A549 (cell line): ENCODE data around the gene SKI. TPM values are rescaled to one million over a fixed set of nuclear protein-coding genes. Genes with fewer than 3 reads are reported as not detected.

Experiments used
- ATAC-seq, 2 experiments: fragments of 200-7000 bp in 1 of 2; fragments of >200 bp in 1 of 2; cut with Nextera tagmentation in 1 of 2; cut with Tn5 transposase in 1 of 2; 3 replicates each; pipeline versions ENCODE4 v1.8.0 to v1.9.1; 2018 to 2020; ENCODE audit warnings: mild to moderate bottlenecking in 1 of 2, moderate library complexity in 1 of 2
- CTCF ChIA-PET: fragments of 300-600 bp; sonication (Branson Sonifier 250); formaldehyde crosslinking; extraction: SDS; loops from one replicate; lab custom pipeline; 2021; ENCODE audit warnings: antibody characterized with exemption, inconsistent platforms; lab: Yijun Ruan, JAX
- POLR2A ChIA-PET: fragments of 350-600 bp; formaldehyde crosslinking; extraction: SDS; loops from one replicate; lab custom pipeline; 2021; ENCODE audit warnings: antibody characterized with exemption, inconsistent platforms; lab: Yijun Ruan, JAX
- DNase-seq, 2 experiments: peaks; one replicate each; pipeline versions ENCODE4 v3.0.0 to v3.0.0-alpha.2; 2011 to 2016; ENCODE audit warnings: low read depth in 1 of 2, low spot score in 1 of 2
- FAIRE-seq: peaks from 2 replicates; lab custom pipeline; 2011; peaks lifted over from hg19 to GRCh38; lab: Jason Lieb, UNC
- H3K27ac ChIP-seq, 2 experiments: fragments of >200 bp; sonication (Bioruptor Twin); formaldehyde crosslinking; 3 replicates each; pipeline ENCODE4 v1.5.1; 2016 to 2017
- H3K4me1 ChIP-seq: fragments of >200 bp; sonication (Bioruptor Twin); formaldehyde crosslinking; 3 replicates; pipeline ENCODE4 v1.6.1; 2016
- H3K4me2 ChIP-seq: fragments of >200 bp; sonication (Bioruptor Twin); formaldehyde crosslinking; 3 replicates; pipeline ENCODE4 v1.6.1; 2016
- H3K4me3 ChIP-seq: fragments of >200 bp; sonication (Bioruptor Twin); formaldehyde crosslinking; 3 replicates; pipeline ENCODE4 v1.5.1; 2016
- H3K9me3 ChIP-seq: fragments of >200 bp; sonication (Bioruptor Twin); formaldehyde crosslinking; 3 replicates; pipeline ENCODE4 v1.6.1; 2016
- BHLHE40 ChIP-seq: IDR thresholded peaks from 2 replicates; pipeline ENCODE4 v1.6.1; 2012; ENCODE audit warnings: low read depth, low read length, inconsistent platforms
- CBX8 ChIP-seq: fragments of 200-600 bp; sonication (generic); IDR thresholded peaks from 2 replicates; pipeline ENCODE4 v1.6.1; 2016
- CEBPB ChIP-seq, 2 experiments: fragments of >200 bp in 1 of 2; sonication (Bioruptor Twin) in 1 of 2; formaldehyde crosslinking in 1 of 2; IDR thresholded peaks; 2 replicates each; pipeline ENCODE4 v1.6.1; 2012 to 2016
- EHF ChIP-seq: fragments of 250-450 bp; sonication (Bioruptor Pico); IDR thresholded peaks from 2 replicates; pipeline ENCODE4 v1.5.0; 2020; ENCODE audit warnings: mild to moderate bottlenecking
- ELK1 ChIP-seq: fragments of 150-350 bp; IDR thresholded peaks from 2 replicates; pipeline ENCODE4 v1.6.1; 2014; ENCODE audit warnings: low read depth, mild to moderate bottlenecking, low read length
- EP300 ChIP-seq, 2 experiments: fragments of >200 bp; sonication (Bioruptor Twin); formaldehyde crosslinking; IDR thresholded peaks; 2 replicates in 1 of 2; 3 replicates in 1 of 2; pipeline ENCODE4 v1.6.1; 2016 to 2017
- ESRRA ChIP-seq: fragments of 150-350 bp; IDR thresholded peaks from 2 replicates; pipeline ENCODE4 v1.6.1; 2014; ENCODE audit warnings: mild to moderate bottlenecking, low read length, borderline replicate concordance
- FOSL2 ChIP-seq, 2 experiments: fragments of 450-650 bp in 1 of 2; fragments of >200 bp in 1 of 2; sonication (Bioruptor Twin) in 1 of 2; formaldehyde crosslinking; IDR thresholded peaks; 2 replicates each; pipeline versions ENCODE4 v1.5.0 to v1.6.1; 2016 to 2020; ENCODE audit warnings: mild to moderate bottlenecking in 1 of 2, moderate library complexity in 1 of 2
- HES2 ChIP-seq: fragments of >200 bp; sonication (Bioruptor Twin); formaldehyde crosslinking; IDR thresholded peaks from 2 replicates; pipeline ENCODE4 v1.6.1; 2016
- HEYL ChIP-seq: fragments of 250-450 bp; sonication (Bioruptor Pico); IDR thresholded peaks from 2 replicates; pipeline ENCODE4 v1.8.0; 2021; ENCODE audit warnings: mild to moderate bottlenecking, moderate library complexity
- HOXA7 ChIP-seq: fragments of 250-450 bp; sonication (Bioruptor Pico); IDR thresholded peaks from 2 replicates; pipeline ENCODE4 v1.5.0; 2020; ENCODE audit warnings: mild to moderate bottlenecking, moderate library complexity
- HOXB13 ChIP-seq: fragments of 250-450 bp; sonication (Bioruptor Pico); IDR thresholded peaks from 2 replicates; pipeline ENCODE4 v1.5.0; 2020; ENCODE audit warnings: low read depth, mild to moderate bottlenecking, moderate library complexity
- HOXB5 ChIP-seq: fragments of 250-450 bp; sonication (Bioruptor Pico); IDR thresholded peaks from 2 replicates; pipeline ENCODE4 v1.5.0; 2020; ENCODE audit warnings: mild to moderate bottlenecking, moderate library complexity
- JUN ChIP-seq, 2 experiments: fragments of >200 bp; sonication (Bioruptor Twin); formaldehyde crosslinking; IDR thresholded peaks; 2 replicates in 1 of 2; 3 replicates in 1 of 2; pipeline ENCODE4 v1.6.1; 2016 to 2017
- KDM1A ChIP-seq: fragments of 200-600 bp; sonication (generic); IDR thresholded peaks from 2 replicates; pipeline ENCODE4 v1.6.1; 2016; ENCODE audit warnings: low read depth, mild to moderate bottlenecking
- MAX ChIP-seq: IDR thresholded peaks from 2 replicates; pipeline ENCODE4 v1.6.1; 2012
- MYC ChIP-seq: IDR thresholded peaks from 2 replicates; pipeline ENCODE4 v1.6.1; 2012; ENCODE audit warnings: mild to moderate bottlenecking, inconsistent platforms, low read length, improper control_type of control experiment, borderline replicate concordance
- NFE2L2 ChIP-seq: fragments of 150-350 bp; conservative IDR thresholded peaks from 2 replicates; pipeline ENCODE4 v1.6.1; 2014; ENCODE audit warnings: low read length
- NPAS2 ChIP-seq: fragments of 250-450 bp; sonication (Bioruptor Pico); IDR thresholded peaks from 2 replicates; pipeline ENCODE4 v1.8.0; 2022; ENCODE audit warnings: mild to moderate bottlenecking, moderate library complexity, borderline replicate concordance
- NR3C1 ChIP-seq: fragments of >200 bp; sonication (Bioruptor Twin); formaldehyde crosslinking; IDR thresholded peaks from 3 replicates; pipeline ENCODE4 v1.6.1; 2017
- POLR2A ChIP-seq: IDR thresholded peaks from 2 replicates; pipeline ENCODE4 v1.6.1; 2012; ENCODE audit warnings: mild to moderate bottlenecking, low read length
- RFX5 ChIP-seq: fragments of 450-650 bp; IDR thresholded peaks from 2 replicates; pipeline ENCODE4 v1.7.1; 2014; ENCODE audit warnings: antibody characterized with exemption, mild to moderate bottlenecking, moderate library complexity
- RNF2 ChIP-seq: fragments of 200-600 bp; sonication (generic); IDR thresholded peaks from 2 replicates; pipeline ENCODE4 v1.6.1; 2016; ENCODE audit warnings: low read depth, mild to moderate bottlenecking, antibody characterized with exemption, moderate library complexity, borderline replicate concordance
- SMC3 ChIP-seq: fragments of >200 bp; sonication (Bioruptor Twin); formaldehyde crosslinking; IDR thresholded peaks from 3 replicates; pipeline ENCODE4 v1.6.1; 2018; ENCODE audit warnings: inconsistent platforms
- SREBF2 ChIP-seq: fragments of 450-650 bp; IDR thresholded peaks from 2 replicates; pipeline ENCODE4 v1.6.1; 2014; ENCODE audit warnings: mild to moderate bottlenecking, moderate library complexity
- TP53 ChIP-seq: fragments of 250-450 bp; sonication (Bioruptor Pico); IDR thresholded peaks from 2 replicates; pipeline ENCODE4 v1.5.0; 2021; ENCODE audit warnings: mild to moderate bottlenecking, moderate library complexity
- USF2 ChIP-seq: fragments of 450-650 bp; IDR thresholded peaks from 2 replicates; pipeline ENCODE4 v1.6.1; 2014; ENCODE audit warnings: antibody characterized with exemption
- ZSCAN20 ChIP-seq: fragments of 250-450 bp; sonication (Bioruptor Pico); IDR thresholded peaks from 2 replicates; pipeline ENCODE4 v1.8.0; 2022; ENCODE audit warnings: mild to moderate bottlenecking, moderate library complexity
- WGBS: methylation state at CpG from one replicate; pipeline ENCODE4 v1.1.6; 2017; ENCODE audit errors: missing lambda C conversion rate; 5-methylcytosine and 5-hydroxymethylcytosine counted together
- polyA plus RNA-seq, 4 experiments: library from polyadenylated mRNA; depleted of rRNA in 3 of 4; stranded (reverse); fragments of >200 nt; fragmentation: RNase III in 1 of 4; extraction: RNeasy Plus Mini Kit Qiagen cat#74134 plus additional on column Dnase treatment in 1 of 4; gene quantifications; 2 replicates in 3 of 4; 3 replicates in 1 of 4; pipeline ENCODE4 v1.2.3, GENCODE V29; 2011 to 2017
- TF ChIP-seq, protein P1 (sequence below): fragments of >200 bp; sonication (Bioruptor Twin); formaldehyde crosslinking; IDR thresholded peaks from 3 replicates; pipeline ENCODE4 v1.5.1; 2016

Gene SKI
- polyA plus RNA-seq, 2 of the 4 experiments (the other 2 are of a cell fraction): 2.8 to 12.0 TPM

- ChIA-PET CTCF (no interaction called here), POLR2A (no interaction called here)
- 95% methylated on average over 7 of the region's 22 CpGs for WGBS
- FAIRE-seq (no peak), DNase-seq (no peak), ATAC-seq (no peak)
- no peak overlapping the region for H3K4me2 ChIP-seq
- no peak overlapping the region for H3K27ac ChIP-seq
- no peaks in the 10 kb centered on the region for H3K9me3 ChIP-seq
- H3K4me1 ChIP-seq: no peaks in the 10 kb centered on the region
- no peak overlapping the region for H3K4me3 ChIP-seq
- no peak for TF ChIP-seq NPAS2 (CRISPR knock-in tag)
These were observed 76.2 kb downstream of the SKI start for GRCh38 chr1:2304282-2304681.

DNA sequence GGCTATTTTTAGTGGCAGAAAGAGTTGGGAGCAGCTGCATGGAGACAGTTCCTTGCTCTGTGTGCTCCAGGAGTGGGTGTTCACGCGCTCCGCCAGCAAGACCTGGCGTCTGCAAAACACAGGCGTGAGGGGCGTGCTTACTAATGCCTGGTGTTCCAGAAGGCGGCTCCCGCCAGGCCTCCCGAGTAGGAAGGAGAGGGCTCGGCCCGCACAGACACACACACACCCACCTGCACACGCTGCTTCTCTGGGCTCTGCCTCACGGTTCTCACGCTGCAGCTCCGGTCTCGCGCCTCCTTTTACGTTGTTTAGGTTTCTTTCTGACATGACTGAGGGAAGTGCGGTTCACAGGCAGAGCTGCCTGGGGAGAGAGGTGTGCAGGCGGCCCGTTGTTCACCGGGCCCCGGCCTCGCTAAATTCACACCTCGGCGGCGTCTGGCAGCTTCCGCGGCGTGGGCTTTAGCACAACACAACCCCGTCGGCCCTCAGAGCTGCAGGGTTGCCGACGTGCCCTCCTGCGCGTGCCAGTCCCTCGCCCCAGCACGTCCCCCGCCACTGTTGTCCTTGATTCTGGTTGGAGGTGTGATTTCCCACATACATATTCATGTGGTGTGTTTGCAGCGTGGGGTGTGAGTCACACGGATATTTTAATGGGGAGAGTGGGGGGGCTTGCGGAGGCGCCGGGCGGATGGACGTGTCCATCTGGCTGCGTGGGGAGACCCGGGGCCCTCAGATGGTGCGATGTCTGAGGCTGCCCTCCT lies 77.0 kb downstream of the SKI start:
- H3K27ac ChIP-seq: no peak overlapping the region
- DNase-seq (no peak), FAIRE-seq (no peak)
- H3K4me2 ChIP-seq: no peak overlapping the region
- H3K4me3 ChIP-seq: no peak overlapping the region
- POLR2A ChIA-PET: no interaction called here
- H3K9me3 ChIP-seq: no peaks in the 10 kb centered on the region
- 94% methylated on average over 31 of the region's 49 CpGs for WGBS
- CTCF ChIA-PET: no interaction called here
- TF ChIP-seq NR3C1: no peak
- no peak for TF ChIP-seq HES2
- TF ChIP-seq EP300 (IDR thresholded peaks at IDR 0.05): no peak
- no peak for TF ChIP-seq MAX
- no peak for TF ChIP-seq MYC
- no peak for TF ChIP-seq NPAS2 (CRISPR knock-in tag)
- TF ChIP-seq HOXA7: no peak
- no peak for TF ChIP-seq KDM1A
- TF ChIP-seq CBX8: no peak
- no peak for TF ChIP-seq BHLHE40
- no peak for TF ChIP-seq RFX5
- no peak for TF ChIP-seq ELK1
- TF ChIP-seq ZSCAN20 (CRISPR knock-in tag): no peak
- TF ChIP-seq, protein P1, sequence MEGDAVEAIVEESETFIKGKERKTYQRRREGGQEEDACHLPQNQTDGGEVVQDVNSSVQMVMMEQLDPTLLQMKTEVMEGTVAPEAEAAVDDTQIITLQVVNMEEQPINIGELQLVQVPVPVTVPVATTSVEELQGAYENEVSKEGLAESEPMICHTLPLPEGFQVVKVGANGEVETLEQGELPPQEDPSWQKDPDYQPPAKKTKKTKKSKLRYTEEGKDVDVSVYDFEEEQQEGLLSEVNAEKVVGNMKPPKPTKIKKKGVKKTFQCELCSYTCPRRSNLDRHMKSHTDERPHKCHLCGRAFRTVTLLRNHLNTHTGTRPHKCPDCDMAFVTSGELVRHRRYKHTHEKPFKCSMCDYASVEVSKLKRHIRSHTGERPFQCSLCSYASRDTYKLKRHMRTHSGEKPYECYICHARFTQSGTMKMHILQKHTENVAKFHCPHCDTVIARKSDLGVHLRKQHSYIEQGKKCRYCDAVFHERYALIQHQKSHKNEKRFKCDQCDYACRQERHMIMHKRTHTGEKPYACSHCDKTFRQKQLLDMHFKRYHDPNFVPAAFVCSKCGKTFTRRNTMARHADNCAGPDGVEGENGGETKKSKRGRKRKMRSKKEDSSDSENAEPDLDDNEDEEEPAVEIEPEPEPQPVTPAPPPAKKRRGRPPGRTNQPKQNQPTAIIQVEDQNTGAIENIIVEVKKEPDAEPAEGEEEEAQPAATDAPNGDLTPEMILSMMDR: no peak
- no peak for TF ChIP-seq SMC3
- TF ChIP-seq, all 56 proteins: peak for 0
- ATAC-seq: no peak
- no peaks in the 10 kb centered on the region for H3K4me1 ChIP-seq

DNA sequence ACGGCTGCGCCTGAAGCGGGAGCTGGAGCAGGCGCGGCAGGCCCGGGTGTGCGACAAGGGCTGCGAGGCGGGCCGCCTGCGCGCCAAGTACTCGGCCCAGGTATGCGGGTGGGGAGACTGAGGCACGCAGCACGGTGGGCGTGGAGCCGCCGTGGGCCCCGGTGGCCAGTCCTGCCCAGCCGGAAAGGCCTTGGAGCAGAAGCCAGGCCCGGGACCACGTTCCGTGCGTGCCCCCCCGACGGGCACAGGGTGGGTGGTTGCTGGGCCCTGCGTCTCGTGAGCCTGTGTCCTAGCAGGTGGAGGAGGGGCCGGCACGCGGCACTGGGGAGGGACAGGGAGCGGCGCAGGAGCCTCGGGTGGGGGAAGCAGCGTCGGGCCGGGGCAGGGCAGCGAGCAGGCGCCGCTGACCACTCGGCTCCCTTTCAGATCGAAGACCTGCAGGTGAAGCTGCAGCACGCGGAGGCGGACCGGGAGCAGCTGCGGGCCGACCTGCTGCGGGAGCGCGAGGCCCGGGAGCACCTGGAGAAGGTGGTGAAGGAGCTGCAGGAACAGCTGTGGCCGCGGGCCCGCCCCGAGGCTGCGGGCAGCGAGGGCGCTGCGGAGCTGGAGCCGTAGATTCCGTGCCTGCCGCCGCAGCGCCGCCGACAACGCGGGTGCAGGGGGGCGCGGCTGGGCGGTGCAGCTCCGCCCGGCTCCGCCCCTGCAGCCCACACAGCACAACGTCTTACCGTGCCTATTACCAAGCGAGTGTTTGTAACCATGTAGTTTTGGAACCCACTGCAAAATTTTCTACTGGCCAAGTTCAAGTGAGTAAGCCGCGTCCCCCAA lies 78.2 kb downstream of the SKI start:
- POLR2A ChIA-PET: no interaction called here
- H3K4me2 ChIP-seq: no peak overlapping the region
- H3K4me3 ChIP-seq: no peak overlapping the region
- ATAC-seq (no peak), FAIRE-seq (no peak), DNase-seq (no peak)
- CTCF ChIA-PET: interaction anchor here (0.9 to 1.5 kb wide), 2 partner anchors 10 to 111 kb away, joined by 5 read pairs; partner anchors contain the start of gene FAAP20
- 96% methylated on average over 30 of the region's 81 CpGs for WGBS
- no peak overlapping the region for H3K27ac ChIP-seq
- no peaks in the 10 kb centered on the region for H3K9me3 ChIP-seq
- peaks cover 5% of the 10 kb centered on the region for H3K4me1 ChIP-seq
- TF ChIP-seq RNF2: no peak
- no peak for TF ChIP-seq EHF (CRISPR knock-in tag)
- TF ChIP-seq HOXB5 (CRISPR knock-in tag): no peak
- TF ChIP-seq FOSL2 (IDR thresholded peaks at IDR 0.05): no peak
- TF ChIP-seq FOSL2 (CRISPR knock-in tag; IDR thresholded peaks at IDR 0.05): no peak
- TF ChIP-seq TP53 (CRISPR knock-in tag): no peak
- no peak for TF ChIP-seq CEBPB (IDR thresholded peaks at IDR 0.05)
- TF ChIP-seq USF2: no peak
- TF ChIP-seq ESRRA: no peak
- TF ChIP-seq HOXB13 (CRISPR knock-in tag): no peak
- no peak for TF ChIP-seq HEYL (CRISPR knock-in tag)
- TF ChIP-seq SREBF2: no peak
- no peak for TF ChIP-seq ELK1
- TF ChIP-seq HOXA7: no peak
- TF ChIP-seq JUN (IDR thresholded peaks at IDR 0.05): no peak
- TF ChIP-seq NFE2L2: no peak
- no peak for TF ChIP-seq POLR2A
